Esophagus muscularis mucosa (tissue), 4 donors: Measurements from ENCODE around the gene KAZN. TPM values are rescaled to one million over a fixed set of nuclear protein-coding genes. Genes with fewer than 3 reads are reported as not detected.

Source experiments
- DNase-seq: peaks from one replicate; pipeline ENCODE4 v3.0.0-alpha.2; 2017; ENCODE audit errors: extremely low spot score
- H3K27ac ChIP-seq, 4 donors: fragments of 200-600 bp; sonication (generic); replicated peaks in 1 of 4; 1 replicate in 3 of 4; 2 replicates in 1 of 4; pipeline ENCODE4 v1.5.1; 2016 to 2019; ENCODE audit warnings: mild to moderate bottlenecking in 1 of 4
- H3K27me3 ChIP-seq, 4 donors: fragments of 200-600 bp; sonication (generic); one replicate each; pipeline versions ENCODE4 v1.5.1 to v1.6.0; 2016 to 2019
- H3K36me3 ChIP-seq, 4 donors: fragments of 200-600 bp; sonication (generic); one replicate each; pipeline ENCODE4 v1.5.1; 2016 to 2019
- H3K4me1 ChIP-seq, 4 donors: fragments of 200-600 bp; sonication (generic); one replicate each; pipeline ENCODE4 v1.5.1; 2016 to 2019
- H3K4me3 ChIP-seq, 4 donors: fragments of 200-600 bp; sonication (generic); 1 replicate in 2 of 4; 2 replicates in 2 of 4; pipeline ENCODE4 v1.5.1; 2016 to 2019; ENCODE audit warnings: mild to moderate bottlenecking in 4 of 4, moderate library complexity in 1 of 4
- H3K9me3 ChIP-seq, 4 donors: fragments of 200-600 bp; sonication (generic); 1 replicate in 3 of 4; 2 replicates in 1 of 4; pipeline ENCODE4 v1.5.1; 2016 to 2019
- CTCF ChIP-seq, 3 experiments: fragments of 200-600 bp in 2 of 3; fragments of 450-650 bp in 1 of 3; sonication (generic) in 2 of 3; IDR thresholded peaks; one replicate each; pipeline ENCODE4 v1.5.1; 2017 to 2019; ENCODE audit warnings: antibody characterized with exemption in 3 of 3, mild to moderate bottlenecking in 2 of 3, moderate library complexity in 1 of 3
- EP300 ChIP-seq: sonication (generic); formaldehyde crosslinking; IDR thresholded peaks from one replicate; pipeline ENCODE4 v1.6.1; 2017; ENCODE audit warnings: antibody characterized with exemption
- POLR2A ChIP-seq: fragments of 450-650 bp; IDR thresholded peaks from one replicate; pipeline ENCODE4 v1.6.1; 2017; ENCODE audit warnings: antibody characterized with exemption, moderate library complexity, mild to moderate bottlenecking, low read depth
- POLR2AphosphoS5 ChIP-seq, 2 donors: sonication (generic); formaldehyde crosslinking; IDR thresholded peaks; one replicate each; pipeline ENCODE4 v1.6.1; 2017; ENCODE audit warnings: antibody characterized with exemption in 2 of 2
- WGBS: methylation state at CpG from one replicate; pipeline ENCODE4 v1.1.5; 2018; 5-methylcytosine and 5-hydroxymethylcytosine counted together
- intact Hi-C: fragments of 100-400 bp; cut with DNase I; formaldehyde crosslinking; loops from one replicate; pipeline ENCODE4 v1.15.1; 2023
- total RNA-seq, 4 donors: library from RNA; depleted of rRNA; stranded (reverse); fragments of >200 nt; gene quantifications; one replicate each; pipeline versions ENCODE4 v1.1.0 to v1.2.1, GENCODE V29; 2016

Gene KAZN
- total RNA-seq, 4 donors from 2014 or later, result 9.9 to 14.1 (median 11.9) TPM

- no peak overlapping the region for H3K27ac ChIP-seq
- no peak for DNase-seq
Measured at GRCh38 chr1:14553711-14554110, 44.8 kb upstream of the KAZN start.

GRCh38 chr1:14555091-14555490, 43.4 kb upstream of the KAZN start:
- DNase-seq, result no peak
- H3K27ac ChIP-seq, result no peak overlapping the region
- H3K4me3 ChIP-seq, result no peak overlapping the region
- 69% methylated on average over 2 of the region's 2 CpGs for WGBS
- H3K4me1 ChIP-seq, result no peaks in the 10 kb centered on the region
- H3K36me3 ChIP-seq, result no peaks in the 10 kb centered on the region
- H3K27me3 ChIP-seq, result peaks cover 0 to 27% (median 0%) of the 10 kb centered on the region in 4 donors
- intact Hi-C loops, result no loop called here
- TF ChIP-seq EP300 (no peak), POLR2AphosphoS5 (IDR thresholded peaks at IDR 0.05) (no peak), CTCF (IDR thresholded peaks at IDR 0.05) (no peak), POLR2A (no peak)
- H3K9me3 ChIP-seq, result no peaks in the 10 kb centered on the region

More at GRCh38 chr1:14553711-14554110, 44.8 kb upstream of the KAZN start:
- no peaks in the 10 kb centered on the region for H3K9me3 ChIP-seq
- TF ChIP-seq CTCF (IDR thresholded peaks at IDR 0.05) (no peak), POLR2A (no peak), EP300 (no peak), POLR2AphosphoS5 (IDR thresholded peaks at IDR 0.05) (no peak)
- no peaks in the 10 kb centered on the region for H3K4me1 ChIP-seq
- no peaks in the 10 kb centered on the region for H3K36me3 ChIP-seq
- 66% methylated on average over 6 of the region's 7 CpGs for WGBS
- H3K4me3 ChIP-seq, result no peak overlapping the region
- intact Hi-C loops, result no loop called here
- H3K27me3 ChIP-seq, result peaks cover 0 to 27% (median 0%) of the 10 kb centered on the region in 4 donors

GRCh38 chr1:14561014-14561693, 37.3 kb upstream of the KAZN start:
- TF ChIP-seq POLR2A, result no peak
- no peak for TF ChIP-seq CTCF (IDR thresholded peaks at IDR 0.05)
- TF ChIP-seq POLR2AphosphoS5 (IDR thresholded peaks at IDR 0.05), result no peak
- TF ChIP-seq EP300, result no peak
- H3K36me3 ChIP-seq, result no peaks in the 10 kb centered on the region
- WGBS, result 90% methylated on average over 6 of the region's 8 CpGs
- H3K27me3 ChIP-seq, result no peaks in the 10 kb centered on the region
- H3K4me1 ChIP-seq, result no peaks in the 10 kb centered on the region
- intact Hi-C loops, result no loop called here
- peaks cover 0 to 4% (median under 1%) of the 10 kb centered on the region in 4 donors for H3K9me3 ChIP-seq
- no peak for DNase-seq
- no peak overlapping the region for H3K4me3 ChIP-seq
- H3K27ac ChIP-seq, result no peak overlapping the region

GRCh38 chr1:14565090-14565489, 33.4 kb upstream of the KAZN start:
- Histone ChIP-seq H3K9me3 (peaks cover 0 to 9% (median 3%) of the 10 kb centered on the region in 4 donors), H3K36me3 (no peaks in the 10 kb centered on the region), H3K27ac (no peak overlapping the region), H3K4me1 (no peaks in the 10 kb centered on the region), H3K27me3 (no peaks in the 10 kb centered on the region), H3K4me3 (no peak overlapping the region)
- 46% methylated on average over 2 of the region's 2 CpGs for WGBS
- intact Hi-C loops, result no loop called here
- TF ChIP-seq CTCF (IDR thresholded peaks at IDR 0.05) (no peak), POLR2A (no peak), EP300 (no peak), POLR2AphosphoS5 (IDR thresholded peaks at IDR 0.05) (no peak)
- DNase-seq, result no peak

- no peak for DNase-seq
- 82% methylated on average over 2 of the region's 2 CpGs for WGBS
- intact Hi-C loops, result no loop called here
Measured at GRCh38 chr1:14567056-14567455, 31.4 kb upstream of the KAZN start.

More at GRCh38 chr1:14567056-14567455, 31.4 kb upstream of the KAZN start:
- no peak for TF ChIP-seq EP300
- TF ChIP-seq POLR2A, result no peak
- no peak for TF ChIP-seq CTCF (IDR thresholded peaks at IDR 0.05)
- no peak for TF ChIP-seq POLR2AphosphoS5 (IDR thresholded peaks at IDR 0.05)
- Histone ChIP-seq H3K4me3 (no peak overlapping the region), H3K27ac (no peak overlapping the region), H3K27me3 (no peaks in the 10 kb centered on the region), H3K36me3 (no peaks in the 10 kb centered on the region), H3K4me1 (no peaks in the 10 kb centered on the region), H3K9me3 (peaks cover 0 to 9% (median 3%) of the 10 kb centered on the region in 4 donors)
